Colonic mucosa (tissue), 4 donors: ENCODE measurements around the gene TMEM178B. TPM values are rescaled to one million over a fixed set of nuclear protein-coding genes. Genes with fewer than 3 reads are reported as not detected.

Source experiments
- DNase-seq: peaks from one replicate; pipeline ENCODE4 v3.0.0-alpha.2; 2020
- H3K27ac ChIP-seq: fragments of 200-600 bp; one replicate; pipeline ENCODE4 v1.8.0; 2021
- H3K27me3 ChIP-seq: fragments of 200-600 bp; one replicate; pipeline ENCODE4 v1.8.0; 2021
- H3K36me3 ChIP-seq: fragments of 200-600 bp; one replicate; pipeline ENCODE4 v1.8.0; 2021
- H3K4me1 ChIP-seq: fragments of 200-600 bp; one replicate; pipeline ENCODE4 v1.8.0; 2021; ENCODE audit warnings: mild to moderate bottlenecking
- H3K4me3 ChIP-seq: fragments of 200-600 bp; one replicate; pipeline ENCODE4 v1.8.0; 2021
- H3K9ac ChIP-seq, 2 donors: one replicate each; pipeline ENCODE4 v1.7.0; 2013; ENCODE audit warnings: control low read depth in 2 of 2, low read depth in 2 of 2, low read length in 2 of 2
- H3K9me3 ChIP-seq: fragments of 200-600 bp; one replicate; pipeline ENCODE4 v1.8.0; 2021
- CTCF ChIP-seq: fragments of 200-600 bp; IDR thresholded peaks from one replicate; pipeline ENCODE4 v1.8.0; 2022; ENCODE audit warnings: antibody characterized with exemption, mild to moderate bottlenecking
- intact Hi-C: fragments of 100-400 bp; cut with DNase I; formaldehyde crosslinking; loops from one replicate; pipeline ENCODE4 v1.14.1; 2022
- total RNA-seq, 2 donors: library from RNA; stranded (reverse); fragmentation: NEBNext Ultra II Directional in 1 of 2; extraction: Animal tissue kit (Norgen Biotek cat#: 25700) in 1 of 2; gene quantifications; one replicate each; pipeline ENCODE4 v1.2.1, GENCODE V29; 2021
- donor health status: healthy.
- donor health status: DM: no; HTN: no; CAD: no.
- donor health status: DM: no; HTN: no; CAD: no.

TMEM178B gene
- total RNA-seq, 2 donors from 2014 or later = 0.17 to 1.1 TPM

DNA sequence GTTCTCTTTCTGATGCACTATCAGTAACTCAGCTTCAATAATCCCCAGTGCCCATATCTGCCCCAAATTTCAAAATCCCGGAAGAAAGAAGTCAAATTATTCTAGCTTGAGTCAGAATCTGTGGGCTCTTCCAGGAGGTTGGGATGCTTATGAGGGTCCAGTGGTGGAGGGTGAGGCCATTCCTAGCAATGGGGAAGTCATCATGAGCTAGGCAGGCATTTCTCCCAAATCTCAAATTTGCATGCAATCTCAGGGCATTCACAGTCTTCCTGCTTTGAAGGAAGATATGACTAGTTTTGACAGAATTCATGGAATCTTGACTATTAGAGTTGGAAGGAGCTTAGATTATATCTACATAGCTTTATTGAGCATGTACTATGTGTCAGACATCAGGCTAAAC, 313.0 kb downstream of the TMEM178B start:
- H3K27me3 ChIP-seq = no peaks in the 10 kb centered on the region
- H3K4me3 ChIP-seq = no peak overlapping the region
- no peaks in the 10 kb centered on the region for H3K9me3 ChIP-seq
- no peak overlapping the region for H3K9ac ChIP-seq
- TF ChIP-seq CTCF = no peak
- H3K4me1 ChIP-seq = no peaks in the 10 kb centered on the region
- DNase-seq = no peak
- intact Hi-C loops = no loop called here
- H3K27ac ChIP-seq = no peak overlapping the region
- no peaks in the 10 kb centered on the region for H3K36me3 ChIP-seq

DNA sequence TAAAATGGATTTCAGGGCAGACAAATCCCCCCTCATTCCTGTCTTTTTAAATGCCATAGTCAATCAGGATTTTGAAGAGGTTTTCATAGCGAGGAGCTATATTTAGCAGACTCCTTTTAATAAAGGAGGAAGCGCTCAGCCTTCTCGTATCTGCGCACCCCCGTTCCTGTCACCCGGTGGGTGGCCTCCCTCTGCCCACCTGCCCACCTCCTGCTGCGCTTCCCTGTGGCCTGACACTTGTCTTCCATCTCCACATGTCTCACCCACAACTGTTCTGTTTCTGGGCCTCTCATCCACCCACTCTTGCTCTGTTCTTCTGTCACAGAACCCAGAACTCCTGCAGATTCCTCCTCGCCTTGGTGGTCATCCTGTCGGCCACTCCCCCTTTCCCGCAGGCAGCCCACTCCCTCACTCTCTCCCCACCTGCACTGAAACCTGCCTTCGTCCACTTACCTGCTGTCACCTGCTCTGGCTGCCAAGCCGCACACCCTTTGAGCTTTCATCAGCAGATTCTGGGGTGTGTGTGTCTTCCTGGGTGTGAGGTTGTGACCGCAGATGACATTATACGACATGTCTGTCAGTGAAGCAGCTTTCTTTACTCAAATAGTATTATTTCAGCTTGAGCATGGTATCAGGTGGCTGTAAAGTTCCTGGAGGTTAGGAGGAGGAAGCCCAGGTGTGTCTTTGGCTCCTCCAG, 313.8 kb downstream of the TMEM178B start:
- intact Hi-C loops = no loop called here
- Histone ChIP-seq H3K27me3 (no peaks in the 10 kb centered on the region), H3K9ac (no peak overlapping the region), H3K4me1 (no peaks in the 10 kb centered on the region), H3K36me3 (no peaks in the 10 kb centered on the region), H3K9me3 (no peaks in the 10 kb centered on the region), H3K4me3 (no peak overlapping the region), H3K27ac (no peak overlapping the region)
- no peak for TF ChIP-seq CTCF
- DNase-seq = no peak

DNA sequence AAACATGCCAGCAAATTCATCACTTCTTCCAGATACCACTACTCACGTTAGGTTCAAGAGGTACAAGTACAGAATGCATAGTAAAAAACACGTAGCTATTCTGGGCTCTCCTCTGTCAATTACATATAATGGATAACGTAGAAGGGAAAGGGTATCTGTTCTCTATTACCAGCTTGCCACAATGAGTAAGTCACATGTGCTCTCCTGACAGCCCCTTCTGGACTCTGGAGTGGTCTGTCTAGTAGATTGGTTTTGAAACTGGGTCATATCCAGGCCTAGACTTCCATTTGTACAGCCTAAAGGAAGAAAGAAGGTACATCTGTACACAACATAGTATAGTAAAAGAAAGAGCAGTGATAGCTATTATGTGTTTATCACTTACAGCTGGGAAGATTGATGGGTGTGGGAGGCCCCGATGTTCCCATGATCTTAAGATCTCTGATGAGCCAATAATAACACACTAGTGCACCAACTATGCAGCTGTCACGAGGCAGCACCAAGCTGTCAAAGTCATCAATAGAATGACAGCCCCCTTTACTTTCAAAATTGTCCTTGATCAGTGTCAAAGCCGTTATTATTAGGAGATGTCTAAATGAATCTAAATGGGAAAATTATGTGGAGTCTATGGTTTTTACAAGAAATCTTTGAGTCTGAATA, 315.4 kb downstream of the TMEM178B start:
- Histone ChIP-seq H3K9ac (no peak overlapping the region), H3K4me3 (no peak overlapping the region), H3K27me3 (no peaks in the 10 kb centered on the region), H3K27ac (no peak overlapping the region), H3K9me3 (no peaks in the 10 kb centered on the region), H3K4me1 (no peaks in the 10 kb centered on the region), H3K36me3 (no peaks in the 10 kb centered on the region)
- intact Hi-C loops = no loop called here
- no peak for TF ChIP-seq CTCF
- no peak for DNase-seq

GRCh38 chr7:141390339-141390738, 316.5 kb downstream of the TMEM178B start:
- Histone ChIP-seq H3K4me1 (no peaks in the 10 kb centered on the region), H3K27ac (no peak overlapping the region), H3K4me3 (no peak overlapping the region), H3K9me3 (no peaks in the 10 kb centered on the region), H3K36me3 (no peaks in the 10 kb centered on the region), H3K27me3 (no peaks in the 10 kb centered on the region), H3K9ac (no peak overlapping the region)
- DNase-seq = no peak
- intact Hi-C loops = no loop called here
- no peak for TF ChIP-seq CTCF

- no peak overlapping the region for H3K9ac ChIP-seq
- H3K27ac ChIP-seq = no peak overlapping the region
- no peak for DNase-seq
- TF ChIP-seq CTCF = no peak
- H3K27me3 ChIP-seq = no peaks in the 10 kb centered on the region
- H3K4me1 ChIP-seq = no peaks in the 10 kb centered on the region
- H3K9me3 ChIP-seq = no peaks in the 10 kb centered on the region
- intact Hi-C loops = no loop called here
- H3K4me3 ChIP-seq = no peak overlapping the region
- H3K36me3 ChIP-seq = no peaks in the 10 kb centered on the region
These were observed 319.2 kb downstream of the TMEM178B start for GRCh38 chr7:141393056-141393455.
